Vagina (tissue), 2 donors: ENCODE results near the gene STX11.

ENCODE experiments used
- CTCF ChIP-seq, 3 experiments: fragments of 450-650 bp in 2 of 3; fragments of 200-600 bp in 1 of 3; sonication (generic) in 1 of 3; IDR thresholded peaks; one replicate each; pipeline ENCODE4 v1.5.1; 2017 to 2019; ENCODE audit warnings: antibody characterized with exemption in 3 of 3, mild to moderate bottlenecking in 2 of 3, moderate library complexity in 2 of 3
- POLR2A ChIP-seq, 2 donors: fragments of 450-650 bp; IDR thresholded peaks; one replicate each; pipeline ENCODE4 v1.6.1; 2017; ENCODE audit warnings: antibody characterized with exemption in 2 of 2, mild to moderate bottlenecking in 2 of 2, moderate library complexity in 2 of 2

GRCh38 chr6:144143106-144143505, 7.2 kb upstream of the STX11 start:
- no peak for TF ChIP-seq CTCF (IDR thresholded peaks at IDR 0.05)
- TF ChIP-seq POLR2A (IDR thresholded peaks at IDR 0.05) = no peak
